GM19455 (cell line): ENCODE results near the gene FANCG.

Experiments
- ATAC-seq: cut with Tn5 transposase; IDR thresholded peaks from one replicate; pipeline ENCODE4 v1.9.1; 2021; ENCODE audit not compliant: unreplicated experiment

FANCG gene

DNA sequence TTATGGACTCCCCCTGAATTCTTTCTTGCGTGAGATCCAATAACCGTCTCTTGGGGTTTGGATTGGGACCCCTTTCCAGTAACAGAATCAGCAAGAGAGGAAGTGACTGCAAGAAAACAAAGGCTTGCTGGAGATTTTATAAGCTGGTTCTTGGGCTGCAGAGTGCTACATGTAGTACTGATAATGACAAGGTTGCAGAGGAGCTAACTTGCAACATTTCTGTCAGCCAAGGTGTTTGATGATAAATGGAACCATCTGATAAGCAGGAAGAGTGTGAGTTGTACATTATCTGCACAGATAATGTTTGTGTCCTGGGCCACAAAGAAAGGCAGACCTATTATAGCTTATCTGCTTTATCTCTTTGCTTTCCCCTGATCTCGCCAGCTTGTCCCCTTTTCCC is 53.1 kb downstream of the FANCG start:
- ATAC-seq = no peak
